GM18520 (cell line): ENCODE measurements around the gene KRT80.

Experiments
- ATAC-seq: cut with Tn5 transposase; IDR thresholded peaks from one replicate; pipeline ENCODE4 v1.9.1; 2021; ENCODE audit not compliant: unreplicated experiment

KRT80 gene

DNA sequence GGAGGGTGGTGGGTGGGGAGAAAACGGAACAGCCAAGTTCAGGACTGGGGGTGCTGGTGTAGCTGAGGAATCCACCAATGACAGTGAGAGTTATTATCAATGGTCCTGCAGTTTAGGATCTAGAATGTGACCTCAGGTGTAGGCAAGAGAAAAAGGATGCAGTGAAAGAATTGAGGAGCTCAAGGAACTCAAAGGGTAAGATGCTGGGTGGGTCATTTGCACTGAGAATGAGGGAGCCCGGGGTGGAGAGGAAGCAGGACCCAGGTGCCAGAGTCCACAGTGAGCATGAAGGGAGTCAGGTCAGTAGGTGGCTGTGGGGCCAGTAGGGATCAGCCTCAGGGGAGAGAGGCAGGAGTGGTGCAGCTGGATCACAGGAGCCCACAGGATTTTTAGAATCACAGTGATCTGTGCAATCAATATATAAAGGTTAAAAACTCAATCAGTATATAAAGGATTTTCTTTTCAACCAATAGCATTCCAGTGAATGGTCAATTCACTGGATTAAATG lies 38.1 kb upstream of the KRT80 start:
- no peak for ATAC-seq

DNA sequence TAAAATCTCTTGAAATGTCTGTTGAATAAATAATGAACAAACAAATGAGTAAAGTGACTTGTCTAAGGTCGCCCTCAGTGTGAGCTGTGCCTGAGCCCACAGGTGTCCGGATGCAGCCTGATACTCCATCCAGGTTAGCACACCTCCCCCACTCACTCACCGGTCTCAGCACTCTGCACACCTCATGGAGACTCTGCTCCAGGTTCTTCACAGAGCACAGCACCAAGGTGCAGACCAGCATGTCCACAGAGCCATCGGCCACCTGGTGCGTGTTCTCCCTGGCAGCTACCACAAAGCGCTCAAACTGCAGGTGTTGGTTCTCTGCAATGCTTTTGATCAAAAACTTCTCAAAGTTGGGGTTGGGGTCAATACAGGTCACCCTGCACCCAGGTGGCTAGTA lies 37.1 kb upstream of the KRT80 start:
- ATAC-seq: no peak

DNA sequence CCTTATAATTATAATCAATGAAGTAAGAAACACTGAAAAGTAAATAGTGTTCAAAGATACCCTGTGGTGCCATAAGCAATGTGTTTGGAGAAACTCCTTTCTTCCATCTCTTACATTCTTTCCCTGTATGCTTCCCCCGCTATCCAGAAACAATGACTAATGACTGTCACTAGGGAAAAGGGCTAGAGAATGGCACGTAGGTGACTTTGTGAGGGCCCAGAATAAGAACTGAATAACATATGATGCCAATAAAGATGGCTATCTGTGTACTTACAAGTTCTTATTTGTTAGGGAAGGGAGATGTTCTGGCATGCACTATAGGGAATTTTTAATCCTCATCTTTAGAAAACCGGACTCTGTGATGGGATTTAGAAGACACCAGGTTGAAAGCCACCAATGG lies 36.6 kb upstream of the KRT80 start:
- no peak for ATAC-seq

DNA sequence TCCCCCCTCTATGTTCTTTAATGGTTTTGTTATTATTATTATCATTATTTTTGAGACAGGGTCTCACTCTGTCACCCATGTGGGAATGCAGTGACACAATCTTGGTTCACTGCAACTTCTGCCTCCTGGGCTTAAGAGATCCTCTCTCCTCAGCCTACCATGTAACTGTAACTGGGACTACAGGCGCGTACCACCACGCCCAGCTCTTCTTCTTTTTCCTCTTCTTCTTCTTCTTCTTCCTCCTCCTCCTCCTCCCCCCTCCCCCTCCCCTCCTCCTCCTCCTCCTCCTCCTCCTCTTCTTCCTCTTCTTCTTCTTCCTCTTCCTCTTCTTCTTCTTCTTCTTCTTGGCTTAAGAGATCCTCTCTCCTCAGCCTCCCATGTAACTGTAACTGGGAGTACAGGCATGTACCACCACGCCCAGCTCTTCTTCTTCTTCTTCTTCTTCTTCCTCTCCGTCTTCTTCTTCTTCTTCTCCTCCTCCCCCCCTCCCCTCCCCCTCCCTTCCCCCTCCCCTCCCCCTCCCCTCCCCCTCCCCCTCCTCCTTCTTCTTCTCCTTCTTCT lies 35.9 kb upstream of the KRT80 start:
- no peak for ATAC-seq

DNA sequence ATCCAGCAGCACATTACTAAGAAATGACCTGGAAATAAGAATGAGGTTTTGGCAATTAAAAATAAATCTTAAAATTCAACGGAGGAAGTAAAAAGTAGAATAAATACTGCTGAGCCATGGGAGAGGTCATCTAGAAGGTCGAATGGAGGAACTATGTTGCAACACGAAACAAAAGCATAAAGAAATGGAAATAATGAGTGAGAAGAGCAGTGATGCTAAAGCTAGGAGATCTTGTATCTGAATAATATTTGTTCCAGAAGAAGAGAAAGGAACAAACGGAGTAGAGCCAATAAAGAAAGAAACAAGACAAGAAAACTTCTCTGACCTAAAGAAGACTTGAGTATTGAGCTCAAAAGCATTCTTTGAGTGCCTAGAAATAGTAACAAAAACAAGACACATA lies 34.6 kb upstream of the KRT80 start:
- ATAC-seq: no peak

DNA sequence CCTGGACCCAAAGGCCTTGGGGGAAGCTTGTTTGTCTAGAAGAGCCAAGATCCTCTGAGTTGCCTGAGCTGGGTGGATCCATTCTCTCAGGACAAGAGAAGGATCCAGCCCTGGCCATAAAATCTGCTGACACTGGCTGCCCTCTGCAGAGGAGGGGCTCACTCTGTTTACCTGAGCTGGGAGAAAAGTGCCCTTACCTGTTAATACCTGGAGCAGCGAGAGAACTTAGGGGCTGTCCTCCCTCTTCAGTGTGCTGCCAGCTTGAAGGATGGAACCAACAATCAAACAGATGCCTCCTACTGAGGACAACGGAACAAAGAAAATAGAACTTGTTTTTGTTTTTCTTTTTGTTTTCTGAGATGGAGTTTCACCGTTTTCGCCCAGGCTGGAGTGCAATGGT lies 33.9 kb upstream of the KRT80 start:
- no peak for ATAC-seq

DNA sequence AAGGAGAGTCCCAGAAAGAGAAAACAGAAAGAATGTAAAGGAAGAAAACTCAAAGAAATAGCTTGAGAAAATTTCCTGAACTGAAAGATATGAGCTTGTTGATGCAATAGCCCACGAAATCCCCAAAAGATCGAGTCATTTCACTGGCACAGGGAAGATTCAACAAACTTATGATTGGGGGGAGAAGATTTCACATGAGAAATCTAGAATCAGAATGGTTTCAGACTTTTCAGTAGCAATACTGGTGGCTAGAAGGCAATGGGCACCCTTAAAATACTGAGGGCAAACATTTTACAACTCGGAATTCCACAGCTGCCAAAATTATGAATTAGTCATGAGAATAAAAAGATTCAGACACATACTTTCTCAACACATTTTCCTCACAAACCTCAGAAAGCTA lies 32.3 kb upstream of the KRT80 start:
- no peak for ATAC-seq

DNA sequence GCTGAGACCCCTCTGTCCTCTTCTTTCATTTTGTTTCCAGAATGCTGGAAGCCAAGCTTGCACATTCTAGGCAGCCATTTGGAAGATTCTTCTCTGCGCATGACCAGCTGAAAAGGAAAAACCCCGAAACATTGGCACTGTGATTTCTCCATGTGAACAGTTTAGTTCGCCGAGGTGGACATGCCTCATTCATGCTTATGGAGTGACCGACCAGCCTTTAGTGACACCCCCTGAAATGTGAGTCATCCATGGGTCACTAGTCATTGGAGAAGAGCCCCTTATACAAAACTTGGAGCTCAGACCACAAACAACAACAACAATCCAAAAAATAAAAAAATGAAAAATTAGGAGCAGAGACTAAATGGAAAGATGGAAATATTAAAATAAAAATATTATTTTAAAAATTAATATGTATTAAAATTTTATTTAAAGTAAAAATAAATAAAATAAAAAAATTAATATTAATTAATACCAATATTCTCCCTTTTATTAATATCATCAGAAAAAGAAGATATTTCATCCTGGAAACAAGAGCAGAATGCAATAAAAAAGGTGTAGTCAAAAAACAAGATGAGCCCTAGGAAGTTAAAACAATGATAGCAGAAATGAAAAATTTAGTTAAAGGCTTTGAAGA lies 31.7 kb upstream of the KRT80 start:
- ATAC-seq: no peak

DNA sequence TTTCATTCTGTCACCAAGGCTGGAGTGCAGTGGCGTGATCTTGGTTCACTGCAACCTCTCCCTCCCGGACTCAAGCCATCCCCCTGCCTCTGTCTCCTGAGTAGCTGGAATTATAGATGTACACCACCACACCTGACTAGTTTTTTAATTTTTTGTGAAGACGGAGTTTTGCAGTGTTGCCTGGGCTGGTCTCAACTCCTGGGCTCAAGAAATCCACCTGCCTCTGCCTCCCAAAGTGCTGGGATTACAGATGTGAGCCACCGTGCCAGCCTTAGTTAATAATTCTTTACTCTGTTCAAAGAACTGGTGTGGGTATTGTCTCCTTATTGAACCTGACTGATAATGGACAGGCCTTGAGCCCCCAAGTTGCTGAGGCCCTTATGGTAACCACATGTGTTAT lies 30.9 kb upstream of the KRT80 start:
- no peak for ATAC-seq

DNA sequence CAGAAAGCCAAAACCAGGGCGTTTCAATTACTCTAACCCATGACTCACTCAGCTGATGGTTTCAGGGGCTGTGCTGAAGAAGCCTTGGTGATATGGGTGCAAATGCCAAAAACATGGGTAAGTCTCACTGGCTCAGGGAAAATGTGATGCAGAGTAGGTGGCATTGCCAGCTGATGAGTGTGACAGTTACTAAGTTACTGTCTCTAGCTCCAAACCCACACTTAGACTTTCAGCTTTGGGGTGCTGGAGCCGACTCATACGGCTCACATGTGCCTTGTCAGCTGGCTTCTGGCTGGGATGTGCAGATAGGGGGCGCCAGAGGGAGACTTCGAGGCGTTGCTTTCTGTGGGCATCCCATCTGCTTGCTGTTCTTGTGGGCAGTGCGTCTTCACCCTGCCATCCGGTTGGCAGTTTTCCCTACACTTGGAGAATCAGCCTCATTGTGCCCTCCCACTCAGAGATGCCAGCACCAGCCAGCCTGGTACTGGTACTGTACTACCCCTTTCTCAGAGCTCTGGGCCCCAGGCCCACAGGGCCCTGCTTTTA lies 30.2 kb upstream of the KRT80 start:
- ATAC-seq: no peak

DNA sequence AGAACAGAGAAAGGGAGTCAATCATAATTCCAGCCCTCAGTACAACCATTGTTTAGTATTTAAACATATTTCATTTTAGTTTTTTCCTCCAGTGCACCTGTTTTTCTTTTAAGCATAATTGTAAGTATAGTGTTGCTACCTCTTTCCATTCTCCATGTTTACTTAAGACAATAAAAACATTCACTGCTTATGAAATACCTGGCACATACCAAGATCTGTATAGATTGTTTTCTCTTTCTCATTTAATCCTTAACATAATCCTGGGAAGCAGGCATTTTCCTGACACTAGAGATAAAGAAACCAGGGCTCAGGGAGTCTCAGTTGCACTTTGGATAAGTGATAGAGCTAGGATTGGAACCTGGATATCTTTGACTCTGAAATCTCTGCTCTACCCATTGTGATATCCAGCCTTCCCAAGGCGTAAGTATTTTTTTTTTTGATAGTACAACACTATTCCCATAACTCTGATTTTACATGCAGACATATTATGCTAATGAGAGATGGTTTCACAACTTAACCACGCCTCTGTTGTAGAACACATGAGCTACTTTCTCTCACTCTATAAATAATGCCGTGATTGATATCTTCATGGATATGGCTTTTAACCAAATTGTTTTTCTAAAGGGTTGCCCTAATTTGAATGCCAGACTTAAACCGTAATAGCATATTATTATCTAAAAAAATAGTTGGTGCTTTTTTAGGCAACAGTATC lies 29.4 kb upstream of the KRT80 start:
- ATAC-seq: no peak

DNA sequence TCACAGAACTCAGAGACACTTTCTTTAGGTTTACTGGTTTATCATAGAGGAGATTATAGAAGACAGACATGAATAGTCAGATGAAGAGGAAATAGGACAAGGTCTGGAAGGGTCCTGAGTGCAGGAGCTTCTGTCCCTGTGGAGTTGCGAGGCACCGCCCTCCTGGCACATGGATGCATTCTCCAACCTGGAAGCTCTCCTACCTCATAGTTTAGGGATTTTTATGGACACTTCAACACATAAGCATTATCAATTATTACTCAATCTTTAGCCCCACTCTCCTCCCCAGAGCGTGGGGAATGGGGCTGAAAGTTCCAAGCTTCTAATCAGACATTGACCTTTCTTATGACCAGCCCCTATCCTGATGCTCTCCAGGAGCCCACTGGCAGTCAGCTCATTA lies 28.7 kb upstream of the KRT80 start:
- ATAC-seq: no peak

DNA sequence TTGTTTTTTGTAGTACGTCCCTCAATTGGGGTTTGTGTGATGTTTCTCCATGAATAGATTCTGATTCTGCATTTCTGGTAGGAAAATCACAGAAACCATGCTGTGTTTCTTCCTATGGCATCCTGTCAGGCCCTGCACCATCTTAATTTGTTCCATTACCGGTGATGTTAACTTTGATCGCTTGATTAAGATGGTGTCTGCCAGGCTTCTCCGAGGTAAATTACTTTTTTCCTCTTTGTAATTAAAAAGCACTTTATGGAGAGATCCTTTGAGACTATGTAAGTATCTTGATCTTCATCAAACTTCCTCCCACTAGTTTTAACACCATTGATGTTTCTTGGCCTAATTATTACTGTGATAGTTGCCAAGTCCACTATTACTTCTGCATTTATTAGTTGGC lies 26.2 kb upstream of the KRT80 start:
- ATAC-seq: no peak

DNA sequence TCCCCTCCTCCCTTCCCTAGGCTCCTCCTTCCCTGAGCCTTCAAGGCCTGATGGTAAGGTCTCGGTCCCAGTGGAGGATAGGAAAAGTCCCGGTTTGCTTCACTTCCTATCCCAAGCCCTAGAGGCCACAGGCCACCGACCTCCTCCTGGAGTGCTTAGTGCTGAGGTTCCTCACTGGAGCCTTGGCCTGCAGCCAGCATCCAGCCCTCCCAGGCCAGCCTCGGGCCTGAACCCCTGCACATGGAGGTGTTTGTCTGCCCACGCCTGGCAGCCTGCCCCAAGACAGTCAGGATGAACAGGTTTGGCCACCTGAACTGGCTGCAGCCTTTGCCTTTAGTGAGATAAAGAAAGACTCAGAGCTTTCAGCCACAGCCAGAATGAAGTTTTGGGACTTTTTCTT lies 25.4 kb upstream of the KRT80 start:
- no peak for ATAC-seq

DNA sequence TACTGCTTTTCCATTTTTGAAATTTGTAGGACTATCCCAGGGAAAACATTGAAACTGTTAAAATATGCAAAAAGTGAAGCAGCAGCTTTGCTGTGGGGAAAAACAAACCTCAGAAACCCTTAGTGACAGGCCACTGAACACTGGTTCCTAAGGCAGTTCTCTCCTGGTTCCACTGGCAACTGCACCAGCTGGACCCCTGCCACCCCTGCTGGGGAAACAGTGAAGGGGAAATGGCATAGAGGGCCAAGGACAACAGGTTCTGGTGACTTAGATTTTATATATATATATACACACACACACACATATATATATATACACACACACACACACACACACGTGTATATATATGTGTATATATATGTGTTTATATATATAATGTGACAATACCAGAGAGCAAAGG lies 25.0 kb upstream of the KRT80 start:
- no peak for ATAC-seq

DNA sequence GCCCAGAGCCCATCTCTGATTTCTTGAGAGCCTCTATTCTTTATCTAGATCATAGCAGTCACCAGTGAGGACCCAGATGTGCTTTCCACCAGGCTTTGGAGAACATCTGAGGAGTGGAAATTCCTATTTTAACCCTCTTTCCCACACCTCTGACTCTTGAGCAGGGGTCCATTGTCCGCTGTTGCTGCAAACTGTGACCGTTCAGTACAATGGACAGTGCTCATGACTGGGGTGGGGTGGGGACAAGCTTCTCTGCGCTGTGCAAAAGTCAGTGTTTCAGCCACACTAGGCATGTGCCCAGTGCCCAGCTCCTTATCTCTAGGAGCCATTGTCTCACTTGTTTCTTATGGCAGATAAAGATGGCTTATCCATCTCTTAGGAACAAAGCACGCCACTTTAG lies 24.3 kb upstream of the KRT80 start:
- ATAC-seq: no peak

DNA sequence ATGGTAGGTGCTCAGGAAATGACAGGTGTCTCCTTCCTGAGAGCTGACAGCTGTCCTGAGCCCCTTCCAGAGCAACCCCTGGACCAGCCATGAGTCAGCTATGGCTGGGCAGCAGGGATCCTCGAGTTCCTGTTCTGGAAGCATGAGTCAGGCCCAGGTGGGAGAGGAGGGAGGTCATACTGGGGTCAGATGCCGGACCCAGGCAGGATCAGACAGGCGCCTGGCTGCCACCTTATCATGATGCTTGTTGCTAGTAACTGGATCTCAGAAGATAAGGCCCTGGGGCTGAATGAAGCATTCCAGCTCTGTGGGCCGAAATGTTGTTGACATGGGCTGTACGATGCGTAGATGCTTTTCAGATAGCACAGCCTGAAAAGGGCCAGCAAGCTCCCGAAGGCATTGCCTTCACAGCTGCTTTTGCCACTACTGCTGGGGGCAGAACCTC lies 23.8 kb upstream of the KRT80 start:
- ATAC-seq: no peak

DNA sequence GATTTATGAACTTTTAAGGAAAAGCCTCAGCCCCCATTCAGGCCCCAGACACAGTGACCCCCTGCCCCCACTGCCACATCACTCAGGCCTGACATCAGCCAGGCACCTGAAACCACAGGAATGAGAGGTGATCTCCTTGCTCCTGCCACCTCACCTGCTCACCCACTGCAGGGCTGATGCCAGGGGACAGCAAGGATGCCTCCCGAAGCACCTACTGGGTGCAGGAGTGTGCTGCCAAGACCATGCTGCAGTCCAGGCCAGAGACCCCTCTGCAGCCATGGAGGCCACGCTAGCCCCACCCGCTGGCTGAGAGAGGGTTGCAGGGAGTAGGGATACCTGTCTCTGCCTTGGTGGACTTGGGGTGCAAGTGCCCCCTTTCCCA lies 22.6 kb upstream of the KRT80 start:
- no peak for ATAC-seq

DNA sequence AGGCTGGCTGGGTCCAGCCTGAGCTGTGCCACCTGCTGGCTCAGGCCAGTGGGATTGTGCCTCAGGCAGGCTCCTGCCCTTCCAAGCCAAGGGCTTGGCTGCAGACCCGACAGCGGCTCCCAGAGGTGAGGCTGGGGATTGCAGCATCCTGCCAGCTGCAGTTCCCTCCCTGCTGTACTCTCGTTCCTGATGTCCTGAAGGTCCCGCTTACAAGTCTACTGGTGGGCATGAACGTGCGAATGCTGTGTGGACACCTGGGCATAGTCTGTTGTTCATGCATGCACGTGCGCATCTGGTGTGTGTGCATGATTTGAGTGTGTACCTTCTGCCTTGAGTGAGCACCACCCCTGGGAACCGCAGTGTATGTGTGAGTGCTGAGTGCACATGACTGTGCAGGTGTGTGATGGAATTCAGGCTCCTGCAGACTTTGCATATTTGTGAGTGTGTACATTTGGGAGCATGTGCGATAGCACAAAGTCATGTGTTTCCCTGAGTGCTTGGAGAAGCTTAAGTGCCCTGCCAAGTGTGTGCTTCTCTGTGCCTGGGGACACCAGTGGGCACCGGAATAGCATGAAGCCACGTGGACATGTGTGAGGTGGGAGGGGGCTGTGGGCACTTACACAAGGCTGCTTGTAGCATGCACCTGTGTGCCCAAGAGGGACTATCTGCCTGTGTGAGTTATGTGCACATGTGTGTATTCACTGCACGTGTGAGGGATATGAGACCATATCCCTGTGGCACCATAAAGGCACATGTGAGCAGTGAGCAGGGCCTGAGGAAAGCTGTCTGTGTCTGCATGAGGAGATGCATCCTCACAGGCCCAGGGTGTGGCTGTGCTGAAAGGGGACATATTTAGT lies 22.0 kb upstream of the KRT80 start:
- ATAC-seq: no peak

DNA sequence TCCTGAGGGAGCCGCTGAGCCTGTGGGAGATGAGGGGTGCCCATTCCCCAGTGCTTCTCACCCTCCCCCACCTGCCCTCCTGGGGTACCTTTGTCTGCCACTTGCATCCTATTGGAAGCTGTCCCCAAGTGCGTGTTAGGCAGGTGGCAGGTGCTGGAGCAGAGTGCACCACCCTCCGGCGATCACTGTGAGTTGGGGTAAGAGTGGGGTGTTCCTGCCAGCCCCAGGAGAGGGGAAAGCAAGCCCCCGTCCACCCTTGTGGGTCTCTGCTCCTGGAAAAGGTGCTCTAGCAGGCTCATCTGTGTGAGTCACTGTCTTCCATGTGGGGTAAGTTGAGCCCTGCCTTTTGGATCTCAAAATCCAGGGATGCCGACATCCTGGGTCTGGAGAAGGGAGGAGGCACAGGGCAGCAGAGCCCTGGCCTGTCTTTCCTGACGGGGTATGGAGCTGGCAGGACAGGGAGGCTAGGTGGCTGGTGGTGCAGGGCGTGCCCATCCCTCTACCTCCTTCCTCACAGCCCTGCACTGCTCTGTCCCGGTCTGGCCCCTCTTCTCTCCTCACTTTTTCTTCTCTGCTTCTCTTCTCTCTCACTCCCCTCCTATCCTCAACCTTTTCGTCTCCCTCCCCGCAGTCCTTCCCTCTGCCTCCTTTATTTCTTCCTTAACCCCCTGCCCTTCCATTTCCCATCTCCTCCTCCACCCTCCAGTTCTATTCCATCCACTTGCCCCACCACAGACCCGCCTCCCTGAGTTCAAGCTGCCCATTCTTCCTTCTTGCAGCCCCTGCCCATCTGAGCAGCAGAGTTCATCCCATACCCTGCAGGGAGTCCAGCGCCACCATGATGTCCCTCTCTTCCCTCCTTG lies 21.1 kb upstream of the KRT80 start:
- no peak for ATAC-seq
